NOMO-1 (cell line): ENCODE data around the gene CNTROB.

Experiments used
- DNase-seq, 2 experiments: peaks; one replicate each; lab custom pipeline; 2025; ENCODE audit not compliant: unreplicated experiment in 2 of 2; lab: John Stamatoyannopoulos, UW

Gene CNTROB

GRCh38 chr17:7903154-7904103 lies 28.6 kb upstream of the CNTROB start:
- no peak for DNase-seq

- no peak for DNase-seq
Observed at GRCh38 chr17:7909089-7909488, 22.9 kb upstream of the CNTROB start.

DNA sequence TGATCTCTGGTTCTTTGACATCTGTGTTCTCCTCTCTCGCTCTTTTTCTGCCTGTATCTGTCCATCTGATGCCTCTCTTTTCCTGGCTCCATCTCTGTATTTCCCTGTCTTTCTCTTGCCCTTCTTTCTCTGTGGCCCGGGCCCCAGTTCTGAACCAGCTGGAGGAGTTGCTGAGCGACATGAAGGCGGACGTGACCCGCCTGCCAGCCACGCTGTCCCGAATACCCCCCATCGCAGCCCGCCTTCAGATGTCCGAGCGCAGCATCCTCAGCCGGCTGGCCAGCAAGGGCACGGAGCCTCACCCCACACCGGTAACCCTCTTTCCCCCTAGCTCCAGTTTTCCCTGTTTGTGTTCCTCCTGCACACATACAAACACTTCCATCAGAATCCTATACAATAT lies 21.7 kb upstream of the CNTROB start:
- no peak for DNase-seq

DNA sequence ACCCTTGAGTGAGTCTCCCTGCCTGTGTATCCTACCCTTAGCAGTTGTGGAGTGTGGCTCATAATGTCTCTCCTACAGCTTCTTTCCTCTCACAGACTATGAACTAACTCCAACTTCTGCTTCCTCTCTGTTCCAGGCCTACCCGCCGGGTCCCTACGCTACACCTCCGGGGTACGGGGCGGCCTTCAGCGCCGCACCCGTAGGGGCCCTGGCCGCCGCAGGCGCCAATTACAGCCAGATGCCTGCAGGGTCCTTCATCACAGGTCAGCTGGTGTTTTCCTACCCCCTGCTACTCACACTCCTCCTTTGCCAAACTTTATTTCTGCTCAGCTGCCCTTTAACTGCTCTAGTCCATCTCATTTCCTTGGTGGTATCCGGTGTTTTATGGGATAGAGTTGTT lies 21.3 kb upstream of the CNTROB start:
- no peak for DNase-seq

- DNase-seq: no peak
Observed at GRCh38 chr17:7911116-7911515, 20.9 kb upstream of the CNTROB start.

GRCh38 chr17:7912927-7913524 lies 19.0 kb upstream of the CNTROB start:
- DNase-seq: peak; percentile 74 to 78

DNA sequence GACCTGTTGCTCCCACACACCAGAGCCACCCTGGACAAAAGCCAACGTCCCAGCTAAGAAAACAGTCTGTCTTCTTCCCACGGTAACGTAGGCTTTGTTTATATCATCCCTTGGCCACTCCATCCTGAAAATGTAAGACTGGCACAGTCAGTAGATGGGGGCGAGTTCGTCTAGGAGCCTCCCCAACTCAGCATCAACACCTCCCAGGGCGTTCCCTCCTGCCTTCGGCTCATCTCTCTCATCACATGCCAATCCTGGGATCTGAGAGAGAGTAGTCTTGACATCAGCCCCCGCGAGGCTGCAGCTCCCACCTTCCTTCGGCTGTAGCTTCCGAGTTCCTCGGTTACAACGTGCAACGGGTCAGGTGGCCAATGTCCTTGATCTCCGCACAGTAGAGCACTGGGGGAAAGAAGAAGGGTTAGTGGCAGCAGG lies 16.8 kb upstream of the CNTROB start:
- DNase-seq: peak in 1 of 2 experiments; percentile 71

GRCh38 chr17:7915611-7916384 lies 16.2 kb upstream of the CNTROB start, which contains the start of gene RNF227:
Gene RNF227 (minus strand): TSS chr17:7916289. CDS start chr17:7916195, 94 bp downstream.
- DNase-seq: peak; percentile 91 to 95

DNA sequence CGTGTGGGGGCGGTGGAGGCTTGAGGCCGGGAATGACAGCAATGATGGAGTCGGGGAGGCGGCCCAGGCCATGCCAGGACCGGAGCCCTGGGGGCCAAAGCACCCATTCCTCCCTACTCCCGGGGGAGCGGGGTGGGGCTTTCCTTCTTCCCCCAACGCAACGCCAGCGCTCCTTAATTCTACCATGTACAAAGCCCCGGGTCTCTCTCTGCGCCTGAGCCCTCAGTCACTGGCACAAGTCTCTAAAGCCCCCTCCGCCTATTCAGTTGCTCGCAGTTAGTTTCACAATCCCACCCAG lies 15.7 kb upstream of the CNTROB start:
- no peak for DNase-seq

DNA sequence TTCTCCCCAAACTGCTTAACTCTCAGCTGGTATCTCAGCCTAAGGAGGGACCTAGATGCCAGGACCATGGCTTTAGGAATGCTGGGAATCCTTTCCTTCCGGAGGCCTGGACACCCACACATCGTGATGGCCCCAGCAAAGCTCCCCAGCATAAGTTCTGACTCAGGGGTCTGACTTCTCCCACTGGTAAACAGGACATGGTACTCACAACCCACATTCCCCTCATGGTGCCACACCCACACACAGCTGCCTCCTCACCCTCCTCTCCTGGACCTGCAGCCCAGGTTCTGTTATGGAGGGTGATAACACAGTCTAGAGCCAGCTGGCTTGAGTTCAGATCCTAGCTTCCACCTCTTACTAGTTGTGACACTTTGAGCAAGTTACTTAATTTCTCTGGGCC lies 15.2 kb upstream of the CNTROB start:
- DNase-seq: no peak

DNA sequence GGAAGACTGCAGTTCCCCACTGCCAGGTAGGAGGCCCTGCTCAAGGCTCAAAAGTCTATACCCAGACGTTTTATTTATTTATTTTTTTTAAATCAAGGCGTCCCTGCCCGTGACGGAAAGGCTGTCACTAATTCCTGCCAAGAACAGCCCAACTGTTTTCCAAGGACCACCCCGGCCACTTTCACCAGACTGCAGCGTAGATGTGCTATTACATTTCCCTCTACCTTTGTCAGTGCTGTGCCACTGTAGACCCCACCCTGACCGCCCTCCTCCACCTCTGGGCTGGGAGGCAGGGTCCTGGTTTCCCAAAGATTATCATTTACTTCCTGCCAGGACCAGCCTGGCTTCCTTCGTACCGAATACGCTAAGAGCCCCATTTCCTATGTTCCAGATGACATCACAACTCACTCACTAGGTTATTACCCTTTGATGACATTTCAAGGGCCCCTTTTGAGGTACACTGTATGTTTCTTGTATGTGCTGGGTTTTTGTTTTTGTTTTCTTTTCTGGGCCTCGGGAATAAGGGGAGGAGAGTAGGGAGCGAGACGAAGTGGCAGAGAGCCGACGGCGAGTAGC lies 9.6 kb upstream of the CNTROB start:
- no peak for DNase-seq

DNA sequence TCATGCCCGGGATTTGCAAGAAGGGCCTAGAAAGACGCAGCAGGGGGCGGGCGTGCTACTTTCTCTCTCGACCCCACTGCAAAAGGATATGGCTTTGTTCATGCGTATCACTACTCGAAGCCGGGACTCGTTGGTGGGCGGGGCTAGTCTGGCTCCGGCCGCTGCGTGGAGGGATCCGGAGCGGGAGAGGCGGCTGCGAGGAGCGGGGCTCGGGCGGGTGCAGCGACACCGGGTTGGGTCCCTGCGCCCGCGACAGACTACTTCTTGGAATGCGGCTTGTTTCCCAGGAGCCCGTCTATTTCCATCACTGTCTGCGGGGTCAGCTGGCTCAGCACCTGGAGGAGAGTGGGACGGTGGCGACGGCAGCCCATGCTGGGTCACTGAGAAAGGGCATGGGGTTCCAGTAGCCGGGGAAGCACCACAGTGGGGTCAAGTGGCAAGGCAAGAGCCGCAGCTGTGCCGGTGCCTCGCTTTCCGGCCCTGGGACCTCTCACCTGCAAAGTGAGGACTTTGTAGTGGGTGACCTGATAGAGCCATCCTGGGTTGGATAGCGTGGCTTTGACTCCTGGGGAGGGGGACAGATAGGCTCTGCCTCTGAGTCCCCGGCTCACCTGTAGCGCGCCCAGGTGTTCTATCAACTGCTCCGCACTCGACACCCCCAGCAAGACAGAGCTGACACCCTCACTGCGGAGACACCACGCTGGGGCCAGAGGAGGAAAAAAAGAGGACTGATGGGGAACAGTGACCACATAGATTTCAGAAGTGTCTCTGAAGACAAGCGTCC lies 9.0 kb upstream of the CNTROB start:
- no peak for DNase-seq

DNA sequence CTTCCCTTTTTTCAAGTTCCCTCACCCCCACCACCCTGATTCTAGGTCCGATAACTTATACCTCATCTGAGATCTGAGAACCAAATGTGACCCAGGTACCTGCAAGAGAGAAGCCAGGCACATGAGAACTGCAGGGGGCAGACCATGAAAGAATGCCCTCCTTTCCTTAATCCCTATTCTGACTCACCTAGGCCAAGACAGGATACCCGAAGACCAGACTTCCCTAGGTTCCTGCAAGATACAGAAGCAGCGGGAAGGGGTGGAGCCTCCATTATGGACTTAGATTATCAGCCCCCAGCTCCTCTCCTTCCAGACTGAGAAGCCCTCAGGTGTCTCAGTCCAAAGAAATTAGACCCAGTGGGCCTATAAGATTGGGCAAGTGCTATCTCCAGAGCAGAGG lies 4.4 kb upstream of the CNTROB start:
- DNase-seq: no peak

DNA sequence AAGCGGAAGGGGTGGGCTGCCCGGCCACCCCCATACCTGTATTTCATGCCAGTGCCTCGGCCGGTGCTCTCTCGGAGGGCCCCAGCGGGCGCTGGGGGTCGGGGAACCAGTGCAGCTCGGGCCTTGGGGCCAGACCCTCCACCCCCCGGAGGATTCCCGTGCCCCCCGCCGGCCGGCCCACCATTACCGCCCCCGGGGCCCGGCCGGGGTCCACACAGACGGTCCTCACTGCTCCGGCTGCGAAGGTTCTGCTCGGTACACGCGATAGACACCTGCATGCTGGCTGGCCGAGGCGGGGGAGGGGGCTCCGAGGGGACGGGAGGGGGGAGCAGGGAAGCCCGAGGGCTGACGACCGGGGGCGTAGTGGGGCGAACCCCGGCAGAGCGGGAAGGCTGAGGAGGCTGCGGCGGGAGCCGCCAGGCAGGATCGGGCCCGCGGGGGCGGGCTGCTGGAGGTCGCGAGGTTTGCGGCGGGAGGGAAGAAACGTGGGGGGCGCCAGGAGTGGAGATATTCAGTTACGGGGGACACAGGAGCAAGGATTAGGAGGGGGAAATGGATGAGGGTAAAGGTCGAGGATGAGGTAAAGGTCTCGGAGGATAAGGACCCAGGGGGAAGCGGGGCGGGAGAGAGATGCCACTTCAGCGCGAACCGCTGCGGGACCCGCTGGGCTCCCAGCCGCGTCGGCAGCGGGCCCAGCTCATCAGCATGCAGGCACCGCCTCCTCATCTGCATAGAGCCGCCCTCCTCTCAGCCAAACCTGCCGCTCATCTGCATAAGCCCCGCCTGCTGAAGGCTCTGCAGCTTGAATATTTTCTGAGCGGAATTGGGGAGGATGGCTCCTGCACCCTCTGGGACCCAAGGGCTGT lies 2.6 kb upstream of the CNTROB start, which contains the start of gene KCNAB3:
Gene KCNAB3, minus strand, starts transcription at position 699 of the 866 bp plus-strand sequence. Its CDS starts 421 bp downstream, at position 278.
- DNase-seq: no peak

- peak in 1 of 2 experiments; percentile 41 for DNase-seq
Observed at GRCh38 chr17:7930841-7931631, 970 bp upstream of the CNTROB start.

GRCh38 chr17:7932483-7932891 lies 481 bp downstream of the CNTROB start:
- peak in 1 of 2 experiments; percentile 35 for DNase-seq

DNA sequence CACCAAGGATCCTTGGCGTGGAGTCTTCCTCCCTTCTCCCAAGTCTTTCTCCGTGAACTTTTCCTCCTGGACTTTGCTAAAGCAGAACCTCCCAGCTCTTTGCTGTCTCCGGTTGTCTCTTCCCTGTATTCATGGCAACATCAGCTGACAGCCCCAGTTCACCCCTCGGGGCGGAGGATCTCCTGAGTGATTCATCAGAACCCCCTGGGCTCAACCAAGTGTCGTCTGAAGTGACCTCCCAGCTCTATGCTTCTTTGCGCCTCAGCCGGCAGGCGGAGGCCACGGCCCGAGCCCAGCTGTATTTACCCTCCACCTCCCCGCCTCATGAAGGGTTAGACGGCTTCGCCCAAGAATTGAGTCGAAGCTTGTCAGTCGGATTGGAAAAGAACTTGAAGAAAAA lies 943 bp downstream of the CNTROB start:
- DNase-seq: peak; percentile 65 to 77

DNA sequence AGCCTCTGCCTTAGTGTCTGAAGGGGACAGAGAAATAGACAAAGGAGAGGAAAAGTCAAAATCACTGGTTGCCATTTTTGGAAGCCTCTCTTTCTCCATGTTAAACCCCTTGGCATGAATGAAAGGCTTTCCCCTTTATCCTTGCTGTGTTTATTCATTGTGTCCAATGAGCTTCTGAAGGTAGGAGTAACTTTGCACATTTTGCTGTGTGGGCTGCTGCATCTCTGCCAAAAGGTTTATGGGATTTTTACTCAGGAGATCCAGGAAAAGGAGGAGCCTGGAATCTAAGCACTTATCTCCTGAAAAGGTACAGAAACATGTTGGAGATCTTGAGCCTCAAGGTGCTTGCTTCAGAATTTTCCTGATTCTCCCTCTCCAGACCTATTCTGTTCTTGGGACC lies 3.9 kb downstream of the CNTROB start:
- DNase-seq: no peak
